Loucy (cell line): ENCODE results near the gene PPP2R5E.

Source experiments
- H2AFZ ChIP-seq: fragments of 200-600 bp; sonication (generic); 2 replicates; pipeline ENCODE4 v1.6.0; 2016; ENCODE audit warnings: antibody characterized with exemption, mild to moderate bottlenecking, low read length, moderate library complexity
- H3F3A ChIP-seq: fragments of 200-600 bp; 2 replicates; pipeline ENCODE4 v1.6.0; 2016; ENCODE audit warnings: antibody characterized with exemption, low read depth, mild to moderate bottlenecking
- H3K27me3 ChIP-seq: fragments of 200-600 bp; sonication (generic); 2 replicates; pipeline ENCODE4 v1.6.1; 2014; ENCODE audit warnings: low read length, mild to moderate bottlenecking; ENCODE audit not compliant: insufficient read depth, poor library complexity, severe bottlenecking
- H3K36me3 ChIP-seq: fragments of 200-600 bp; sonication (generic); 2 replicates; pipeline ENCODE4 v1.6.1; 2016; ENCODE audit warnings: low read length; ENCODE audit not compliant: insufficient read depth
- H3K4me1 ChIP-seq: fragments of 200-600 bp; sonication (generic); 2 replicates; pipeline ENCODE4 v1.5.1; 2014; ENCODE audit warnings: low read length, mild to moderate bottlenecking; ENCODE audit not compliant: insufficient read depth, poor library complexity, severe bottlenecking
- H3K4me2 ChIP-seq: fragments of 200-600 bp; sonication (generic); 2 replicates; pipeline ENCODE4 v1.6.0; 2014; ENCODE audit warnings: antibody characterized with exemption, low read length, low read depth, mild to moderate bottlenecking; ENCODE audit not compliant: poor library complexity, severe bottlenecking
- H3K4me3 ChIP-seq: fragments of 200-600 bp; sonication (generic); 2 replicates; pipeline ENCODE4 v1.5.1; 2014; ENCODE audit warnings: low read length, mild to moderate bottlenecking, mixed read lengths; ENCODE audit not compliant: poor library complexity, severe bottlenecking
- H3K79me2 ChIP-seq: fragments of 200-600 bp; sonication (generic); 2 replicates; pipeline ENCODE4 v1.6.1; 2014; ENCODE audit warnings: low read length; ENCODE audit not compliant: insufficient read depth
- H3K9ac ChIP-seq: fragments of 200-600 bp; sonication (generic); 2 replicates; pipeline ENCODE4 v1.6.0; 2014; ENCODE audit warnings: mild to moderate bottlenecking, low read depth, low read length, moderate library complexity; ENCODE audit not compliant: poor library complexity, severe bottlenecking
- H3K9me2 ChIP-seq: fragments of 200-600 bp; sonication (generic); replicated peaks from 2 replicates; pipeline ENCODE4 v1.6.1; 2016; ENCODE audit warnings: low read depth, low read length, mixed read lengths
- H3K9me3 ChIP-seq: fragments of 200-600 bp; sonication (generic); 2 replicates; pipeline ENCODE4 v1.6.1; 2014; ENCODE audit warnings: mild to moderate bottlenecking, antibody characterized with exemption, low read length, low read depth; ENCODE audit not compliant: insufficient read depth
- H4K20me1 ChIP-seq: fragments of 200-600 bp; sonication (generic); 2 replicates; pipeline ENCODE4 v1.6.0; 2014; ENCODE audit warnings: antibody characterized with exemption, low read length, mild to moderate bottlenecking; ENCODE audit not compliant: insufficient read depth, poor library complexity, severe bottlenecking
- EZH2phosphoT487 ChIP-seq: fragments of 200-600 bp; IDR thresholded peaks from 2 replicates; pipeline ENCODE4 v1.6.1; 2018; ENCODE audit warnings: antibody characterized with exemption, mild to moderate bottlenecking, moderate library complexity, borderline replicate concordance
- TF ChIP-seq, protein P1 (sequence below): fragments of 200-600 bp; sonication (generic); conservative IDR thresholded peaks from 2 replicates; pipeline ENCODE4 v1.5.1; 2014; ENCODE audit warnings: mild to moderate bottlenecking, antibody characterized with exemption, low read length

Gene PPP2R5E

DNA sequence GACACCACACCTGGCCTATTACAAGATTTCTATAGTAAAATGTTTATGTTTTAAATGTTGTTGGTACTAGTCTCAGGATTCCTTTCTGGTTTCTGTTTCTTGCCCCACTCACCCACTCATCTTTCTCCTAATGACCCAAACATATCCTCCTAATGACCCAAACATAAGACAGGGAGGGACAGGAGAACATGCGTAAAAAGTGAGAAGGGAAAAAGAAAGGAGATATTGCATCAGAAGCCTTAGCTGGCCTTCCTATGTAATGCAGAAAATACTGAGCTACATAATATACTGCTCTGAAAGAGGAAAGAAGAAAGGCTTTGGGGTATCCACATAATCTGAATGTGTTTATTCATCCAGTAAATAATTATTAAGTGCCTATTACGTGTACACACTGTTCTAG lies 119.8 kb downstream of the PPP2R5E start:
- no peaks in the 10 kb centered on the region for H3K9me3 ChIP-seq
- H3K4me1 ChIP-seq, result no peaks in the 10 kb centered on the region
- no peaks in the 10 kb centered on the region for H3F3A ChIP-seq
- no peaks in the 10 kb centered on the region for H3K9me2 ChIP-seq
- H3K9ac ChIP-seq, result no peak overlapping the region
- no peak overlapping the region for H3K4me3 ChIP-seq
- peaks cover 50% of the 10 kb centered on the region for H3K79me2 ChIP-seq
- H2AFZ ChIP-seq, result no peak overlapping the region
- H3K36me3 ChIP-seq, result peaks cover 35% of the 10 kb centered on the region
- H3K4me2 ChIP-seq, result no peak overlapping the region
- no peaks in the 10 kb centered on the region for H3K27me3 ChIP-seq
- TF ChIP-seq EZH2phosphoT487, result no peak
- TF ChIP-seq, protein P1, sequence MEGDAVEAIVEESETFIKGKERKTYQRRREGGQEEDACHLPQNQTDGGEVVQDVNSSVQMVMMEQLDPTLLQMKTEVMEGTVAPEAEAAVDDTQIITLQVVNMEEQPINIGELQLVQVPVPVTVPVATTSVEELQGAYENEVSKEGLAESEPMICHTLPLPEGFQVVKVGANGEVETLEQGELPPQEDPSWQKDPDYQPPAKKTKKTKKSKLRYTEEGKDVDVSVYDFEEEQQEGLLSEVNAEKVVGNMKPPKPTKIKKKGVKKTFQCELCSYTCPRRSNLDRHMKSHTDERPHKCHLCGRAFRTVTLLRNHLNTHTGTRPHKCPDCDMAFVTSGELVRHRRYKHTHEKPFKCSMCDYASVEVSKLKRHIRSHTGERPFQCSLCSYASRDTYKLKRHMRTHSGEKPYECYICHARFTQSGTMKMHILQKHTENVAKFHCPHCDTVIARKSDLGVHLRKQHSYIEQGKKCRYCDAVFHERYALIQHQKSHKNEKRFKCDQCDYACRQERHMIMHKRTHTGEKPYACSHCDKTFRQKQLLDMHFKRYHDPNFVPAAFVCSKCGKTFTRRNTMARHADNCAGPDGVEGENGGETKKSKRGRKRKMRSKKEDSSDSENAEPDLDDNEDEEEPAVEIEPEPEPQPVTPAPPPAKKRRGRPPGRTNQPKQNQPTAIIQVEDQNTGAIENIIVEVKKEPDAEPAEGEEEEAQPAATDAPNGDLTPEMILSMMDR, result no peak
- H4K20me1 ChIP-seq, result peaks cover 23% of the 10 kb centered on the region

DNA sequence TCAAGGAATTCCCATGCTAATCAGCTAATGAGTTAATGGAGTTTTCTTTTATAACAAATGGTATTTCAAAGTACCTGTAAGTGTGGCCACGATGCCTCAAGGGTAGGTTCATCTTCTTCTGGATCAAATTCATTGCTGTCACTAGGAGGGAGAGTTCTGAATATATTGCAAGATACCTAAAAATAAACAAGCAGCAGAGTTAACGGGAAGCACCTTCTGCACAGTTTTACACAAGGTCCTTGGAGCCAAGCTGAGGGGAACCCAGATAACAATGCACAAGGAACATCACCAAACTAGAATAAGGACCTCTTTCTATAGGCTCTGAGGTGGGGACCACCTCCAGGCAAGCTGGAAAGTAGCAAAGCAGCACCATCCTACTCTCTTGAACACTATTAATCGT lies 121.3 kb downstream of the PPP2R5E start:
- no peak overlapping the region for H2AFZ ChIP-seq
- H3K4me2 ChIP-seq, result no peak overlapping the region
- no peak for TF ChIP-seq EZH2phosphoT487
- TF ChIP-seq, protein P1, result no peak
- H3K79me2 ChIP-seq, result peaks cover 37% of the 10 kb centered on the region
- H3F3A ChIP-seq, result no peaks in the 10 kb centered on the region
- H3K9ac ChIP-seq, result no peak overlapping the region
- H4K20me1 ChIP-seq, result peaks cover 15% of the 10 kb centered on the region
- no peaks in the 10 kb centered on the region for H3K27me3 ChIP-seq
- peaks cover 48% of the 10 kb centered on the region for H3K36me3 ChIP-seq
- no peaks in the 10 kb centered on the region for H3K4me1 ChIP-seq
- no peaks in the 10 kb centered on the region for H3K9me2 ChIP-seq
- H3K9me3 ChIP-seq, result no peaks in the 10 kb centered on the region
- H3K4me3 ChIP-seq, result no peak overlapping the region

DNA sequence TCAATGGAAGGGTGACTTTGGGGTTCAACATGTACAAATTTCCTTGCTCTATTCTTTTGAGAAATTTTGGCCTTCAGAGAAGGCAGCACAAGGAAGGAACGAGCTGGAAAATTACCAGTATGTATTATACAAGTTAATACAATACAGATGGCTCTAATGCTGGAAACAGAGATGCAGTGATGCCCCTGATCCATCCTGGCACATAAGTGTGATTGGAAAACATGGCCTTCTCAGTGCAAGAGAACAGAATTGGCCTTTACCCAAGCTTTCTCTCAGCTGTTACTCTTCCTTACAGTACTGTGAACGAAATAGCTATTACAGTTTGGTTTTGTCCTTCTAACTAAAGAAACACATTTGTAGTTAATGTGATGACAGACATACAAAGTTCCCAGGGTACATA lies 122.0 kb downstream of the PPP2R5E start:
- H3K9me2 ChIP-seq, result no peaks in the 10 kb centered on the region
- no peaks in the 10 kb centered on the region for H3K27me3 ChIP-seq
- no peak overlapping the region for H2AFZ ChIP-seq
- H3K9me3 ChIP-seq, result no peaks in the 10 kb centered on the region
- H4K20me1 ChIP-seq, result peaks cover 8% of the 10 kb centered on the region
- H3K4me3 ChIP-seq, result no peak overlapping the region
- TF ChIP-seq, protein P1, result no peak
- H3K4me2 ChIP-seq, result no peak overlapping the region
- no peak overlapping the region for H3K9ac ChIP-seq
- peaks cover 30% of the 10 kb centered on the region for H3K79me2 ChIP-seq
- H3K36me3 ChIP-seq, result peaks cover 48% of the 10 kb centered on the region
- H3F3A ChIP-seq, result no peaks in the 10 kb centered on the region
- no peaks in the 10 kb centered on the region for H3K4me1 ChIP-seq
